MM.1S (cell line): ENCODE measurements around the gene ZNF30.

Experiments used
- CTCF ChIP-seq: fragments of 300-600 bp; sonication (generic); IDR thresholded peaks from 2 replicates; pipeline ENCODE4 v1.5.1; 2016; ENCODE audit warnings: antibody characterized with exemption, low read length, mixed read lengths
- EZH2phosphoT487 ChIP-seq: fragments of 300-600 bp; sonication (generic); IDR thresholded peaks from 2 replicates; pipeline ENCODE4 v1.6.1; 2018; ENCODE audit warnings: antibody characterized with exemption, low read length

- TF ChIP-seq EZH2phosphoT487: no peak
- no peak for TF ChIP-seq CTCF
These were observed 12.2 kb downstream of the ZNF30 start for GRCh38 chr19:34938886-34939285.
